IMR-90 (cell line): ENCODE results near the gene ACADM. TPM values are rescaled to one million over a fixed set of nuclear protein-coding genes. Genes with fewer than 3 reads are reported as not detected.
"Not testable (repeated sequence)": the region's sequence is repeated elsewhere in the genome, so short reads cannot be mapped to it uniquely, and the experiment has no call there.

Experiments used
- ATAC-seq: fragments of 200-7000 bp; cut with Tn5 transposase; 2 replicates; pipeline ENCODE4 v1.9.1; 2020; ENCODE audit warnings: low read depth, mild to moderate bottlenecking, moderate library complexity
- BruUV-seq: library from RNA; stranded (reverse); fragments of 400-500 nt; replicated peaks from 2 replicates; lab custom pipeline; 2021; lab: Mats Ljungman, UMichigan
- CTCF ChIA-PET: fragments of 300-600 bp; formaldehyde crosslinking; extraction: SDS; loops from one replicate; lab custom pipeline; 2021; ENCODE audit warnings: antibody characterized with exemption; lab: Yijun Ruan, JAX
- POLR2A ChIA-PET: fragments of 300-600 bp; sonication (Branson Sonifier 250); formaldehyde crosslinking; loops from one replicate; lab custom pipeline; 2022; ENCODE audit warnings: antibody characterized with exemption; ENCODE audit not compliant: unreplicated experiment; lab: Charles Lee
- DNase-seq: peaks from one replicate; pipeline ENCODE4 v3.0.0; 2013
- H2AFZ ChIP-seq: replicated peaks from 2 replicates; pipeline ENCODE3; 2013; ENCODE audit warnings: low read length, mild to moderate bottlenecking; ENCODE audit not compliant: poor library complexity
- H2AK5ac ChIP-seq: 2 replicates; pipeline ENCODE4 v1.6.1; 2013; ENCODE audit warnings: low read depth, low read length, inconsistent platforms
- H2AK9ac ChIP-seq: replicated peaks from 2 replicates; pipeline ENCODE3; 2013; ENCODE audit warnings: mild to moderate bottlenecking, low read depth, low read length, moderate library complexity; ENCODE audit not compliant: poor library complexity
- H2BK120ac ChIP-seq: 2 replicates; pipeline ENCODE4 v1.6.1; 2013; ENCODE audit warnings: low read depth, low read length, inconsistent platforms
- H2BK15ac ChIP-seq: 3 replicates; pipeline ENCODE4 v1.6.1; 2013; ENCODE audit warnings: low read depth, low read length, inconsistent platforms
- H2BK20ac ChIP-seq: 2 replicates; pipeline ENCODE4 v1.6.1; 2013; ENCODE audit warnings: low read depth, mild to moderate bottlenecking, inconsistent platforms, low read length, moderate library complexity
- H2BK5ac ChIP-seq: 2 replicates; pipeline ENCODE4 v1.6.1; 2013; ENCODE audit warnings: mild to moderate bottlenecking, low read depth, low read length, inconsistent platforms; ENCODE audit not compliant: poor library complexity, severe bottlenecking
- H3K14ac ChIP-seq: replicated peaks from 2 replicates; pipeline ENCODE4 v1.6.1; 2013; ENCODE audit warnings: low read depth, low read length, inconsistent platforms
- H3K18ac ChIP-seq: 2 replicates; pipeline ENCODE4 v1.6.1; 2013; ENCODE audit warnings: low read depth, low read length, control low read depth
- H3K23ac ChIP-seq: 2 replicates; pipeline ENCODE4 v1.6.1; 2013; ENCODE audit warnings: low read depth, low read length, inconsistent platforms
- H3K27ac ChIP-seq: 2 replicates; pipeline ENCODE4 v1.5.1; 2013; ENCODE audit warnings: mild to moderate bottlenecking, control low read depth, low read length; ENCODE audit not compliant: insufficient read depth
- H3K27me3 ChIP-seq: 2 replicates; pipeline ENCODE4 v1.6.1; 2013; ENCODE audit warnings: low read length; ENCODE audit not compliant: control insufficient read depth, insufficient read depth
- H3K36me3 ChIP-seq: 2 replicates; pipeline ENCODE4 v1.6.1; 2013; ENCODE audit warnings: low read length, mixed read lengths; ENCODE audit not compliant: control insufficient read depth, insufficient read depth
- H3K4ac ChIP-seq: 2 replicates; pipeline ENCODE4 v1.6.1; 2013; ENCODE audit warnings: low read depth, low read length, inconsistent platforms
- H3K4me1 ChIP-seq: 2 replicates; pipeline ENCODE4 v1.6.1; 2013; ENCODE audit warnings: low read length, mixed read lengths; ENCODE audit not compliant: control insufficient read depth, insufficient read depth
- H3K4me2 ChIP-seq: 2 replicates; pipeline ENCODE4 v1.6.1; 2013; ENCODE audit warnings: low read depth, mild to moderate bottlenecking, control low read depth, low read length, moderate library complexity
- H3K4me3 ChIP-seq: 2 replicates; pipeline ENCODE4 v1.5.1; 2013; ENCODE audit warnings: low read depth, mild to moderate bottlenecking, control low read depth, low read length, moderate library complexity; ENCODE audit not compliant: insufficient read depth
- H3K56ac ChIP-seq: 2 replicates; pipeline ENCODE4 v1.6.1; 2013; ENCODE audit warnings: low read length, inconsistent platforms; ENCODE audit not compliant: insufficient read depth; ENCODE audit errors: extremely low read depth
- H3K79me1 ChIP-seq, 2 experiments: 2 replicates each; pipeline ENCODE4 v1.6.1; 2013; ENCODE audit warnings: low read length in 2 of 2, inconsistent platforms in 1 of 2, low read depth in 1 of 2
- H3K9ac ChIP-seq: 2 replicates; pipeline ENCODE4 v1.6.1; 2013; ENCODE audit warnings: low read depth, low read length, control low read depth
- H3K9me1 ChIP-seq: 2 replicates; pipeline ENCODE4 v1.6.1; 2013; ENCODE audit warnings: low read length, inconsistent platforms; ENCODE audit not compliant: insufficient read depth
- H3K9me3 ChIP-seq: 2 replicates; pipeline ENCODE4 v1.6.1; 2013; ENCODE audit warnings: low read length; ENCODE audit not compliant: control insufficient read depth, insufficient read depth
- H4K20me1 ChIP-seq: 2 replicates; pipeline ENCODE4 v1.6.1; 2013; ENCODE audit warnings: low read length, inconsistent platforms; ENCODE audit not compliant: insufficient read depth
- H4K5ac ChIP-seq: 2 replicates; pipeline ENCODE4 v1.6.1; 2013; ENCODE audit warnings: mild to moderate bottlenecking, low read depth, low read length, control low read depth
- H4K8ac ChIP-seq, 2 experiments: 2 replicates each; pipeline ENCODE4 v1.6.1; 2013; ENCODE audit warnings: low read depth in 2 of 2, low read length in 2 of 2, control low read depth in 1 of 2, inconsistent platforms in 1 of 2
- H4K91ac ChIP-seq: 2 replicates; pipeline ENCODE4 v1.6.1; 2013; ENCODE audit warnings: low read depth, low read length, inconsistent platforms; ENCODE audit not compliant: insufficient read depth
- MAFK ChIP-seq: IDR thresholded peaks from 2 replicates; pipeline ENCODE4 v1.6.1; 2012; ENCODE audit warnings: low read depth, low read length, improper control_type of control experiment
- WGBS, 2 experiments: methylation state at CpG; one replicate each; pipeline versions ENCODE4 v1.1.5 to v1.1.7; 2013; ENCODE audit warnings: missing lambda C conversion rate in 2 of 2; ENCODE audit not compliant: insufficient read length in 1 of 2; ENCODE audit errors: extremely low coverage in 2 of 2; 5-methylcytosine and 5-hydroxymethylcytosine counted together
- dilution Hi-C: fragments of 300-500 bp; cut with HindIII; formaldehyde crosslinking; loops from one replicate; pipeline ENCODE4 v1.14.3; 2018; ENCODE audit warnings: low sequenced_read_pairs; ENCODE audit not compliant: unreplicated experiment
- in situ Hi-C: fragments of 300-500 bp; cut with MboI; formaldehyde crosslinking; loops from 3 replicates; pipeline ENCODE4 v1.14.3; 2019; ENCODE audit warnings: low sequenced_read_pairs, inconsistent platforms, mixed read lengths
- intact Hi-C: fragments of 100-400 bp; cut with micrococcal nuclease; formaldehyde crosslinking; loops from 2 replicates; pipeline ENCODE4 v1.10.0; 2022
- polyA plus RNA-seq, 3 experiments: library from polyadenylated mRNA; depleted of rRNA; stranded (reverse); fragments of >200 nt; gene quantifications; 2 replicates each; pipeline ENCODE4 v1.2.3, GENCODE V29; 2012; ENCODE audit warnings: low replicate concordance in 1 of 3
- total RNA-seq: library from RNA; depleted of rRNA; stranded (reverse); fragments of >200 nt; gene quantifications from 2 replicates; pipeline ENCODE4 v1.2.3, GENCODE V29; 2012

The ACADM gene
- total and polyA plus RNA-seq, 2 of the 4 experiments (the other 2 are of a cell fraction): 8.6 to 18.5 TPM

DNA sequence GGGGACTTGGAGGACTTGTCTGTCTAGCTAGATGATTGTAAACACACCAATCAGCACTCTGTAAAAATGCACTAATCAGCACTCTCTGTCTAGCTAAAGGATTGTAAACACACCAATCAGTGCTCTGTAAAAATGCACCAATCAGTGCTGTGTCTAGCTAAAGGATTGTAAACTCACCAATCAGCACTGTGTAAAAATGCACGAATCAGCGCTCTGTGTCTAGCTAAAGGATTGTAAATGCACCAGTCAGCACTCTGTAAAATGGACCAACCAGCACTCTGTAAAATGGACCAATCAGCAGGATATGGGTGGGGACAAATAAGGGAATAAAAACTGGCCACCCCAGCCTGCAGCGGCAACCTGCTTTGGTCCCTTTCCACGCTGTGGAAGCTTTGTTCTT is 34.0 kb downstream of the ACADM start:
- H2BK20ac ChIP-seq, DNase-seq, H3K23ac ChIP-seq, H2BK5ac ChIP-seq, H3K4me2 ChIP-seq, dilution Hi-C loops, H3K56ac ChIP-seq, H3K9me1 ChIP-seq, H4K20me1 ChIP-seq, H3K79me1 ChIP-seq, H3K4ac ChIP-seq, H4K91ac ChIP-seq, H3K9me3 ChIP-seq, ATAC-seq, H3K18ac ChIP-seq, H3K27ac ChIP-seq, H2AFZ ChIP-seq, H4K5ac ChIP-seq, H3K27me3 ChIP-seq, H3K14ac ChIP-seq, H3K4me3 ChIP-seq, H3K9ac ChIP-seq, H2AK5ac ChIP-seq, POLR2A ChIA-PET, H3K4me1 ChIP-seq, BruUV-seq, in situ Hi-C loops, CTCF ChIA-PET, H2BK15ac ChIP-seq, H2BK120ac ChIP-seq, H2AK9ac ChIP-seq, H4K8ac ChIP-seq, intact Hi-C loops: not testable (repeated sequence)
- peaks cover 16% of the 10 kb centered on the region for H3K36me3 ChIP-seq
- TF ChIP-seq MAFK: 0 out of 2 replicates have a peak, but pooled peaks have one; percentile 2
- 92% methylated on average over 2 of the region's 4 CpGs; no CpG with 5 or more reads in 1 of the 2 experiments for WGBS, 2 experiments
